Mesenteric fat pad (tissue), 1 donor: ENCODE measurements around the gene LRP6. TPM values are rescaled to one million over a fixed set of nuclear protein-coding genes. Genes with fewer than 3 reads are reported as not detected.

Experiments used
- DNase-seq: peaks from one replicate; pipeline ENCODE4 v3.0.0-alpha.2; 2020; ENCODE audit warnings: low spot score
- microRNA-seq: library from miRNA; unstranded; fragments of <30 nt; microRNA quantifications from one replicate; pipeline ENCODE4 v1.2.0, GENCODE V29; 2020; ENCODE audit warnings: borderline number of aligned reads
- total RNA-seq: library from RNA; stranded (reverse); fragmentation: NEBNext Ultra II Directional; extraction: Animal tissue kit (Norgen Biotek cat#: 25700); gene quantifications from one replicate; pipeline ENCODE4 v1.2.1, GENCODE V29; 2021
- donor health status: DM: yes; HTN: yes; CAD: no.

The LRP6 gene
- total RNA-seq, 1 donor from 2014 or later = 31.6 TPM

DNA sequence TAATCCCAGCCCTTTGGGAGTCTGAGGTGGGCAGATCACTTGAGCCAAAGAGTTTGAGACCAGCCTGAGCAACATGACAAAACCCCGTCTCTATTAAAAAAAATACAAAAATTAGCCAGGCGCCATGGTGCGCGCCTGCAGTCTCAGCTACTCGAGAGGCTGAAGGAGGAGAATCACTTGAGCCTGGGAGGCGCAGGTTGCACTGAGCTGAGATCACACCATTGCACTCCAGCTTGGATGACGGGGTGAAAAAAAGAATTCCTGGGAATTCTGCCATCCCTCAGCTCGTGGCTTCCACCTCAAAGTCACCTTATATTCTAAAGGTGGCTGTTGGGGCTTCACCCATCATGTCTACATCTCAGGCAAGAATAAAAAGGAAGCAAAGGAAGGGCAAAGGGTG is 183.2 kb downstream of the LRP6 start:
- no peak for DNase-seq

DNA sequence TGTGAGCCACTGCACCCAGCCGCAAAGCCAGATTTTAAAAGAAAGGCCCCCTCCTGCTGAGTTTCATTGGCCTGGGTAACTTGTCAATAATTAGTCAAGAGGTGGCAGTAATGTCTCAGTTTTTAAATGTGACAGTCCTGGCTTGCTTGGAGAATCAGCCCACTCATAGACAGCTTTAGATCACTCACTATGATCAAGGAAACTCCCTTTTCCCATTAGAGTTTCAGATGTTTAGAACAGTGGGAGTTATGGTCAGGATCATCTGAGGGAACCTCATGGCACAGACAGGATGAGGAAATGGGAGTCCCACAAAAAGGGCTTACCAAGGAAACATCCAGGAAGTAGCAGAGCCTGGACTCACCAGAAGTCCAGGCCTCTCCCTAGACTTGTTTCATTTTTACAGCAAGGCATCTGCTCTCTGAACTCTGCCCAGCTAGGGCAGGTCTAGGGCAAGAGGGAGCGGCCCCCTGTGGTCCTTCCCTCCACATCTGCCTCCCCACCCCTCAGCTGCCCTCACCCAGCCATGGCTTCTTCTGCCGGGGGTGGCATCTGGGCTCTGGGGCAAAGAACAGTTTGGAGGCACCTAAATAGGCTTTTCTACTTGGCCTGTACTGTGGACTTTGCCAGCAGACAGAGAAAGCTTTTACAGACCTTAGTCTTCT is 184.9 kb downstream of the LRP6 start:
- no peak for DNase-seq

DNA sequence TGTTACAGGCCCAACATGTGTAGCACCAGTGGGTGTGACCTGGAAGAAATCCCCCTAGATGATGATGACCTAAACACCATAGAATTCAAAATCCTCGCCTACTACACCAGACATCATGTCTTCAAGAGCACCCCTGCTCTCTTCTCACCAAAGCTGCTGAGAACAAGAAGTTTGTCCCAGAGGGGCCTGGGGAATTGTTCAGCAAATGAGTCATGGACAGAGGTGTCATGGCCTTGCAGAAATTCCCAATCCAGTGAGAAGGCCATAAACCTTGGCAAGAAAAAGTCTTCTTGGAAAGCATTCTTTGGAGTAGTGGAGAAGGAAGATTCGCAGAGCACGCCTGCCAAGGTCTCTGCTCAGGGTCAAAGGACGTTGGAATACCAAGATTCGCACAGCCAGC is 187.6 kb downstream of the LRP6 start:
- DNase-seq = no peak

DNA sequence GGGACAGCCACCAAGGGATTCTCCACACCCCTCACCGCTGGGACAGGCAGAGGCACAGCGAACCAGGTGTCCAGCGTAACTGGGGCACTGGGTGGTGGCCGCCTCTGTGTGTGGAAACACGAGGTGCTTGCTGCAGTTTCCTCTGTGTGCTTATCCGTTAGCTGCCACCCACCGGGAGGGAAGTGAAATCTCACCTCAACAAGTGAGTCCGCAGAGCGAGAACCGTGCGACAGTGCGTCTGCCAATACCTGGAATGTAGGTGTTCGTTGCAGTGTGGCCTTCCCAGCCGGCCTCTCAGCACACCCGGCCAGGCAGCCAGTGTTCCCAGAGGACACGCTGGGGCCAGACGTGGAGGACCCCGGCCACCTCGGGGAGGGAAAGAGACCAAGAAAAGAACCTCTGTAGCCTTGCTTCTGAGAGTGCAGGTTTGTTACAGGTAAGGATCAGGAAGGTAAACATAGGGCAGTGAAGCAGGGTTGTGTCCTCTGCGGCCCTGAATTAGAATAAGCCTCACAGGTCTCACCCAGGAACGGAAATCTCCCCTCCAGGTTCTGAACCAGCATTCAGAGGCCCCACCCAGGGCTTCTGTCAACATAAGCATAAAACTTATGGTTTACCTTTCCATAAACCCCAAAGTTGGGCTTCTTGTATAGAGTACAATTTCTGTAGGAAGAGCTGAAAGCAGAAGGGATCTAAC is 194.6 kb downstream of the LRP6 start:
- no peak for DNase-seq

GRCh38 chr12:12070674-12071656 is 195.9 kb downstream of the LRP6 start, which contains the start of gene BCL2L14:
BCL2L14 (plus strand) TSS chr12:12070939; CDS start chr12:12079306, 8,367 bp downstream.
- no peak for DNase-seq

- DNase-seq = no peak
Measured at GRCh38 chr12:12069821-12070548, 196.9 kb downstream of the LRP6 start.

GRCh38 chr12:12068751-12069150 is 198.1 kb downstream of the LRP6 start:
- DNase-seq = no peak

Small RNAs within 50 kb of the gene (microRNA-seq; reads per million reads assigned to microRNA genes)
- gene MIR1244-4 = not detected

Other genes with a start within 250 kb of the LRP6 start
- not detected for gene BCL2L14, start 196.1 kb downstream of the LRP6 start, total RNA-seq
- gene MANSC1, start 83.2 kb upstream of the LRP6 start, total RNA-seq = 15.4 TPM
- 11.2 TPM for gene BORCS5, start 90.0 kb upstream of the LRP6 start, total RNA-seq